Liver (tissue), 9 donors: ENCODE data around the gene ADCY7. TPM values are rescaled to one million over a fixed set of nuclear protein-coding genes. Genes with fewer than 3 reads are reported as not detected.

Experiments
- DNase-seq: peaks from one replicate; pipeline ENCODE4 v3.0.0-alpha.2; 2017; ENCODE audit warnings: low spot score
- H3K27ac ChIP-seq, 2 donors: one replicate each; pipeline ENCODE4 v1.7.0; 2013; ENCODE audit warnings: inconsistent platforms in 2 of 2, low read length in 2 of 2, control low read depth in 1 of 2, low read depth in 1 of 2, mild to moderate bottlenecking in 1 of 2
- H3K27me3 ChIP-seq, 4 donors: one replicate each; pipeline versions ENCODE4 v1.6.1 to v1.7.0; 2013; ENCODE audit warnings: low read length in 3 of 4, inconsistent platforms in 1 of 4, mild to moderate bottlenecking in 1 of 4, moderate library complexity in 1 of 4; ENCODE audit not compliant: control insufficient read depth in 4 of 4, insufficient read depth in 4 of 4
- H3K36me3 ChIP-seq, 4 donors: one replicate each; pipeline versions ENCODE4 v1.6.1 to v1.7.0; 2013; ENCODE audit warnings: low read length in 3 of 4, mild to moderate bottlenecking in 3 of 4, low read depth in 1 of 4, moderate library complexity in 1 of 4; ENCODE audit not compliant: control insufficient read depth in 4 of 4, insufficient read depth in 3 of 4
- H3K4me1 ChIP-seq, 4 donors: one replicate each; pipeline versions ENCODE4 v1.6.1 to v1.7.0; 2013; ENCODE audit warnings: low read length in 3 of 4, mild to moderate bottlenecking in 3 of 4, moderate library complexity in 1 of 4; ENCODE audit not compliant: control insufficient read depth in 4 of 4, insufficient read depth in 4 of 4
- H3K4me3 ChIP-seq, 3 donors: one replicate each; pipeline versions ENCODE4 v1.6.1 to v1.7.0; 2013; ENCODE audit warnings: low read length in 3 of 3, control low read depth in 1 of 3, low read depth in 1 of 3, mild to moderate bottlenecking in 1 of 3
- H3K9ac ChIP-seq, 2 donors: one replicate each; pipeline ENCODE4 v1.7.0; 2013; ENCODE audit warnings: low read length in 2 of 2, mild to moderate bottlenecking in 2 of 2, moderate library complexity in 2 of 2, control low read depth in 1 of 2, low read depth in 1 of 2
- H3K9me3 ChIP-seq, 4 donors: one replicate each; pipeline versions ENCODE4 v1.6.1 to v1.7.0; 2013; ENCODE audit warnings: low read length in 3 of 4; ENCODE audit not compliant: control insufficient read depth in 4 of 4
- ATF3 ChIP-seq: IDR thresholded peaks from 2 replicates; pipeline ENCODE4 v1.6.1; 2016; ENCODE audit warnings: antibody characterized with exemption
- EGR1 ChIP-seq, 2 donors: IDR thresholded peaks; 2 replicates each; pipeline ENCODE4 v1.6.1; 2016 to 2018; ENCODE audit warnings: antibody characterized with exemption in 2 of 2, low read depth in 2 of 2
- FOXA1 ChIP-seq: IDR thresholded peaks from 2 replicates; pipeline ENCODE4 v1.6.1; 2016; ENCODE audit warnings: antibody characterized with exemption
- FOXA2 ChIP-seq: IDR thresholded peaks from 2 replicates; pipeline ENCODE4 v1.6.1; 2016; ENCODE audit warnings: antibody characterized with exemption
- GABPA ChIP-seq, 2 donors: IDR thresholded peaks in 1 of 2; conservative IDR thresholded peaks in 1 of 2; 2 replicates each; pipeline ENCODE4 v1.6.1; 2016; ENCODE audit warnings: antibody characterized with exemption in 2 of 2, mild to moderate bottlenecking in 1 of 2, moderate library complexity in 1 of 2
- HNF4G ChIP-seq: IDR thresholded peaks from 2 replicates; pipeline ENCODE4 v1.6.1; 2016; ENCODE audit warnings: antibody characterized with exemption
- JUND ChIP-seq, 2 donors: IDR thresholded peaks; 2 replicates each; pipeline ENCODE4 v1.6.1; 2016; ENCODE audit warnings: antibody characterized with exemption in 2 of 2
- MAX ChIP-seq: IDR thresholded peaks from 2 replicates; pipeline ENCODE4 v1.6.1; 2016; ENCODE audit warnings: antibody characterized with exemption
- NR2F2 ChIP-seq: IDR thresholded peaks from 2 replicates; pipeline ENCODE4 v1.6.1; 2016; ENCODE audit warnings: antibody characterized with exemption
- RAD21 ChIP-seq, 2 donors: IDR thresholded peaks; 2 replicates each; pipeline ENCODE4 v1.6.1; 2016; ENCODE audit warnings: antibody characterized with exemption in 2 of 2, mild to moderate bottlenecking in 2 of 2
- REST ChIP-seq: IDR thresholded peaks from 2 replicates; pipeline ENCODE4 v1.6.1; 2016; ENCODE audit warnings: antibody characterized with exemption, mild to moderate bottlenecking
- WGBS: extraction: QIAGEN DNeasy Blood & Tissue Kit; methylation state at CpG from one replicate; pipeline ENCODE4 v1.1.7; 2013; 5-methylcytosine and 5-hydroxymethylcytosine counted together
- polyA plus RNA-seq, 2 donors: library from polyadenylated mRNA; stranded (reverse) in 1 of 2; unstranded in 1 of 2; fragments of 200-250 nt in 1 of 2; fragments of >200 nt in 1 of 2; fragmentation: Nextera tagmentation in 1 of 2; extraction: Ambion mirVana in 1 of 2; gene quantifications; one replicate each; pipeline versions ENCODE4 v1.2.1 to v1.2.3, GENCODE V29; 2013 to 2015
- total RNA-seq, 2 donors: library from RNA; depleted of rRNA; stranded (reverse); fragments of >200 nt; gene quantifications; one replicate each; pipeline ENCODE4 v1.2.3, GENCODE V29; 2014
- TF ChIP-seq, protein P1 (sequence below): fragments of 150-350 bp; IDR thresholded peaks from 2 replicates; pipeline ENCODE4 v1.5.1; 2017; ENCODE audit warnings: improper control_type of control experiment, low read depth, low read length; ENCODE audit not compliant: missing input control
- donor health status: healthy.
- donor health status: healthy.
- donor health status: healthy.
- donor health status: healthy.
- donor health status: healthy.

Gene ADCY7
- total and polyA plus RNA-seq, 4 donors, result 1.8 to 43.9 (median 7.4) TPM

DNA sequence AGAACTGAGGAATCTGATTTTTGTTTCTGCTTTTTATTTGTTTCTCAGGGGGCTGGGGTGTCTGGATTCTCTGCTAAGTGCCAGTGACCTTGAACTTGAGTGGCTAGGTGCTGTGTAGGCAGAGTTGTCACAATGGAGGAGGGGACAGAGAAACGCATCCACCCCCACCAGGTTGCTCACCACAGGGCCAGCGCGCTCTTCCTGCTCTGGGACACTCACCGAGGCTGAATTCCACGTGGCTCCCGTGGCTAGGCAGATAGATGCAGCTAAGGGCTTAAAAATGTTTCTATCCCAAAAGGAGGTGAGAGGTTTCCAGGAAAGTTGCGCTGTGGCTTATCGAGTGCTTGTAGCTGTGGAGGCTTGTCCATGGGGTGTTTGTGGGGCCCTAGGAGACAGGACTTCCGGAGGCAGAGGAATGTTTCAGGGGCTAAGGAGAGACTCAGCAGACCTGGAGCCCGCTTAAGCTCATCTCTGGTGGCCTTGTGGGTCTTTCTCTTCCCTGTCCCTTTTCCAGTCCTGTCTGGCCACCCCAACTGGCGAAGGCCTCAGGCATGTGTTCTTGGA lies 36.8 kb downstream of the ADCY7 start:
- WGBS, result 88% methylated on average over 11 of the region's 11 CpGs
- DNase-seq, result no peak
- Histone ChIP-seq H3K27me3 (no peaks in the 10 kb centered on the region), H3K4me1 (no peaks in the 10 kb centered on the region), H3K27ac (no peak overlapping the region), H3K9ac (no peak overlapping the region), H3K4me3 (no peak overlapping the region), H3K36me3 (no peaks in the 10 kb centered on the region), H3K9me3 (no peaks in the 10 kb centered on the region)
- TF ChIP-seq REST, result no peak
- TF ChIP-seq EGR1 (IDR thresholded peaks at IDR 0.05; ENCODE audit: low read depth in 2 of 2), result no peak
- TF ChIP-seq MAX, result no peak
- TF ChIP-seq RAD21 (IDR thresholded peaks at IDR 0.05), result no peak
- TF ChIP-seq NR2F2, result no peak
- no peak for TF ChIP-seq HNF4G
- no peak for TF ChIP-seq FOXA1
- TF ChIP-seq JUND (IDR thresholded peaks at IDR 0.05), result no peak
- TF ChIP-seq GABPA (IDR thresholded peaks at IDR 0.05 in 1 of 2, conservative IDR thresholded peaks at IDR 0.05 in 1 of 2), result no peak

DNA sequence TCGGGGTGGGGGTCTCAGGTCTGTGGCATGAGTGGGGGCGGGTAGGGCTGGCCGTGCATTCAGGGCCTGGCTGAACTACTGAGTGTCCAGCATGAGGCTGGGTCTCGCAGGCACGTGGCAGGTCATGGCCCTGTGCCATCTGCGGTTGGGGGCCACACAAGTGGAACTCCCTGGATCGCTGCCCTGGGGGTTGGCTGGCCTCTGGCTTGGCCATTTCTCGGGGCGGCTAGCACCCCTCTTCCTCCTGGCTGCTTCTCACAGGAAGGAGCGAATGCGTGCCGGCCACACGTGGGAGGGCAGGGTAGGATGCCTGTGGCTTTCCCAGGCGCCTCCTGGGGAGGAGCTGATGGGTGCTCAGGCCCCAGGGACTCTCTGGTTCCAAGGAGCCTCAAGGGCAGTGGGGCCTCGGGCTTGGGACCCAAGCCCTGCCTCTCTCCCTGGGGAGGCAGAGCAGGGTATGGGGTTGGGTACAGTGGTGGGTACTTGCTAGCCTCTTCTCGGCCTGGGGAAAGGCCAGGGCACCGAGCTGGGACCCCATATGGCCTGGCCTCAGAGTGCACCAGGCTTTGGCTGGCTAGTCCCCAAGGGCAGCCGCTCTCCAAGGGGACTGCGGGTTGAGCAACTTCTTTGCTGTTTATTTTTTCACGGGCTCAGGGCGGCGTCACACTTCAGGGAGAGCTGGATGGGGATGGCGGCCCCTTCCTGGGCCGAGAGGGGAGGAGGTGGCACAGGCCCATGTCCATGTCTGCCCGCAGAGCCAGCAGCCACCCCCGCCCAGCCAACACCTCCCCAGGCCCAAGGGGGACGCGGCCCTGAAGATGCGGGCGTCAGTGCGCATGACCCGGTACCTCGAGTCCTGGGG lies 37.5 kb downstream of the ADCY7 start:
- 78% methylated on average over 33 of the region's 33 CpGs for WGBS
- H3K9ac ChIP-seq, result no peak overlapping the region
- no peaks in the 10 kb centered on the region for H3K27me3 ChIP-seq
- no peak overlapping the region for H3K27ac ChIP-seq
- TF ChIP-seq FOXA2 (no peak), FOXA1 (no peak), ATF3 (no peak)
- TF ChIP-seq, protein P1, sequence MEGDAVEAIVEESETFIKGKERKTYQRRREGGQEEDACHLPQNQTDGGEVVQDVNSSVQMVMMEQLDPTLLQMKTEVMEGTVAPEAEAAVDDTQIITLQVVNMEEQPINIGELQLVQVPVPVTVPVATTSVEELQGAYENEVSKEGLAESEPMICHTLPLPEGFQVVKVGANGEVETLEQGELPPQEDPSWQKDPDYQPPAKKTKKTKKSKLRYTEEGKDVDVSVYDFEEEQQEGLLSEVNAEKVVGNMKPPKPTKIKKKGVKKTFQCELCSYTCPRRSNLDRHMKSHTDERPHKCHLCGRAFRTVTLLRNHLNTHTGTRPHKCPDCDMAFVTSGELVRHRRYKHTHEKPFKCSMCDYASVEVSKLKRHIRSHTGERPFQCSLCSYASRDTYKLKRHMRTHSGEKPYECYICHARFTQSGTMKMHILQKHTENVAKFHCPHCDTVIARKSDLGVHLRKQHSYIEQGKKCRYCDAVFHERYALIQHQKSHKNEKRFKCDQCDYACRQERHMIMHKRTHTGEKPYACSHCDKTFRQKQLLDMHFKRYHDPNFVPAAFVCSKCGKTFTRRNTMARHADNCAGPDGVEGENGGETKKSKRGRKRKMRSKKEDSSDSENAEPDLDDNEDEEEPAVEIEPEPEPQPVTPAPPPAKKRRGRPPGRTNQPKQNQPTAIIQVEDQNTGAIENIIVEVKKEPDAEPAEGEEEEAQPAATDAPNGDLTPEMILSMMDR, result no peak
- no peaks in the 10 kb centered on the region for H3K9me3 ChIP-seq
- no peaks in the 10 kb centered on the region for H3K4me1 ChIP-seq
- no peak overlapping the region for H3K4me3 ChIP-seq
- DNase-seq, result peak; percentile 37
- H3K36me3 ChIP-seq, result no peaks in the 10 kb centered on the region
